HG02759 (cell line): ENCODE results near the gene PKD1L1.

Experiments
- ATAC-seq: cut with Tn5 transposase; IDR thresholded peaks from one replicate; pipeline ENCODE4 v1.9.1; 2021; ENCODE audit warnings: mild to moderate bottlenecking, moderate library complexity; ENCODE audit not compliant: unreplicated experiment

The PKD1L1 gene

DNA sequence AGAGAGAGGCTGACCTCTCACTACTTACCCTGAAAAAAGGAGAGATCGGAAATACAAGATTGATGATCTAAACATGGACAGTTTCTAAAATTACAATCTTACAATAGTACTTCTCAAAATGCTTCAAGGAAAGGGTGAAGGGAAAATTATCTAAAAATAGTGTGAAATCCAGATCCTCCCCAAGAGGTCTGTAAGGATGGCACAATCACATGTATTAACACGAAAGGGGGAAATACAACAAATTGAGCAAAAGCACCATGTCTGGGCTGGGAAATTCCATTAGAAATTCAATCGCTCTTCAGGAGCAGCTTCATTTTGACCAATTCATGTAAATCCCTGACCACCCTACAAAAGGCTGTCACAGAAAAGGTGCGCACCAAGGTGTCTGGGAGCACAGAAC lies 67.0 kb downstream of the PKD1L1 start:
- ATAC-seq: no peak

DNA sequence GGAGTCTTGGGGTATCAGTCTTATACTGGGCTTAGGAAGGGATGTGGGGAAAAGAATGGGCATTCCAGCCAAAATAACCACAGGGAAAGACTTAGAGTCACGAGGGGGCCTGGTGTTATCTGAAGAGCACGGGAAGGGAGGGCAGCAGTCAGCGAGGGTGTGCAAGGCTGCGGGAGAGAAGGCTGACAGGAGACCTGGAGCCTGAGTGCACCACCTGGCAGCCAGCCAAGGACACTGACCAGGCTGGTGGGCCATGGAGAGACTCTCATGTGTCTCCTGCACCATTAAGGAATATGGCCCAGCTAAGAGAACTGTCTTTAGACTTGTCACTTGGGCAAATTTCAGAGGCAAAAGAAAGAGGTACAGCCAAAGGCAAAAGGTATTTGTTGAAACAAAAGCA lies 69.6 kb downstream of the PKD1L1 start:
- ATAC-seq: no peak

DNA sequence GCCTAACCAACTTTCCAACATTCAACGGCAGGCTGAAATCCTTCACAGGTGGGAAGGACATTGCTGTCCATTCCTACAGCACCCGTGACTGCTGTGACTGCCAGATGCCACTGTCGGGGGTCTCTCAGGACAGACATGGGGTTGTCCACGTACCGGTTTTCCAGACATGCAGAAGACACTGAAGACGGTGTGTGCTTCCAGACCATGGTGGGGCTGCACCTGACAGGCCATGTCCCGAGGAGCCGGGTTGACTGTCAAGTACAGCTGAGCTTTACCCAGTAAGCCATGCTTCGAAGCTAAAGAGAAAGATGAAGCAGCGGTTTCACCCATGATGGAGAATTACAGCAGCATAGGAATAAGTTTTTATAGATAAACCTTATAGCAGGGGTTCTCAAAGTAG lies 70.9 kb downstream of the PKD1L1 start:
- ATAC-seq: no peak

DNA sequence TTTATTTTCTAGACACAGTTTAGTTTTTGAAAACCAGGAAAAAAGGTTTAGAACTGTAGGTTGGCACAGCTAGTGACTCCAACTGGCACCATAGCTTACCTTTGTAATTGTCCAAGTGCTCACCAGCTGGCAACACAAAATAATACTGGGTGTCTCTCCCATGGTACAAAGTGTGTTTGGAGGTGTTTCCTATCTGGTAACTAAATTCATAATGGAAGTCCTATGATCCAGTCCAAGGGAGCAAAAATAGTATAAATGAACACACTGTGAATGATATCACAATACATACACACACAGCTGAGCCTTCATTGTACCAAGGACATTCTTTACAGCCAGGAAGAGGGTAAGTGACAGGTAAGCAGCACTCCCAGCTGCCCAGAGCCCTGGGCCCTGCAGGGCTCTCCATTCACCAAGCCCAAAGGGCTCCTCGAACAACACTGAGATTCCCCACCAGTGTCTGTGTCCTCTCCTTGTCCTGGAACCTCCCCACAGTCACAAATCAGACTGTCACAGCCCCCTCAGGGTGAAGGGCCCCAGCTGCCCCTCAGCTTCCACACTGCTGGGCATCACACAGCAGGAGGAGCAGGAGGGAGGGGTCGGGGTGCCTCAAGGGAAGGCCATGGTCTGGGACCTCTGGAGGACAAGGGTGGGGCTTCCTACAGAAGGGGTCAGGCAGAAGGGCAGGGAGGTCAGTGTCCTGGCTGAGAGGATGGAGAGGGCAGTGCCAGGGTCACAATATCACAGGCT lies 72.1 kb downstream of the PKD1L1 start:
- no peak for ATAC-seq

DNA sequence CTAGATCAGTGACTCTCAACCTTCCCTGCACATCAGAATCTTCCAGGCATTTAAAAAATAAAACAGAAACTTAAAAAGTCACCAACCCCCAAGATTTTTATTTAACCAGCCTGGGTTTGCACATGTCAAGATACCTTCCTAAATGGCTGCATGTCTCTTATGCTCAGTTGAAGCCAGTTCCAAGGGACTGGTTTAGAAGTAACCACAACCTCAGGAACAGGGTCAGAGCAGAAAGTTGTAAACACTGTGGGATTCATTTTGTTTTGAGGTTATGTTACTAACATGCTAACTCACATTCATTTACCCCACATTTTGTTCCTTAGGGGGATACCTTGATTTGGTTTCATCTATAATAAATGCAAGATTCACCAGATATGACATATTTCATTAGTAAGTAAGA lies 72.9 kb downstream of the PKD1L1 start:
- no peak for ATAC-seq

DNA sequence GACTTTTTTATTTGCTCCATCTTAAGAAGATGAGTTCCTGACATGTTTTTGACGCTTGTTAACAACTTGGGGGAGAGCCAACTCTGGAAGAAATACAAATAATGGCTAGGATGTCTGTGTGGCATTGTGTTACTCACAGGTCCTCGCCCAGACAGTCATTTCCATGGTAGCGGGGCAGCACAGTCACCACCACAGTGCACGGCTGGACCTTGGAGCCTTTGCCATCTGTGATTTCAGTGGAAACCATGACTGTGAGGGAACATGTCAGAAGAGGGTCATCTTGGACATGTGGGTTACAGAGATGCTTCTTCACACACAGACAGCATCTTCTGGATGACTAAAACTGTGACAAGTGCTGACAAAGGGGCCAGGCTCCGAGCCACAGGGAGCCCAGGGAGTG lies 74.5 kb downstream of the PKD1L1 start:
- ATAC-seq: no peak

DNA sequence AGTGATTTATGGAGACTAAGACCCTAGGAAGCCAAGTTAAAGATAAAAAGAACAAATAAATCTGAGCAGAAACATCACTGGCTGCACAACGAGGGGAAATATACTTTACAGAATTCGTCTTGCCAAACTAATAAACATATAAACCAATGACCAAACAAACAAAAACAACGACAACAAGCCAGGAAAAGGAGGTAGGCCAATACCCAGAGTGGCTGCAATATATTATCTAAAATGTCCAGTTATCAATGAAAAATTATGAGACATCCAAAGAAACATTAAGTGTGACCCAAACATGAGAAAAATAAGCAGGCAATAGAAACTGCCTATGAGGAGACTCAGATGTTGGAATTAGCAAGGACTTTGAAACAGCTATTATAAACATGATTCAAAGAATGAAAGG lies 81.0 kb downstream of the PKD1L1 start:
- no peak for ATAC-seq

DNA sequence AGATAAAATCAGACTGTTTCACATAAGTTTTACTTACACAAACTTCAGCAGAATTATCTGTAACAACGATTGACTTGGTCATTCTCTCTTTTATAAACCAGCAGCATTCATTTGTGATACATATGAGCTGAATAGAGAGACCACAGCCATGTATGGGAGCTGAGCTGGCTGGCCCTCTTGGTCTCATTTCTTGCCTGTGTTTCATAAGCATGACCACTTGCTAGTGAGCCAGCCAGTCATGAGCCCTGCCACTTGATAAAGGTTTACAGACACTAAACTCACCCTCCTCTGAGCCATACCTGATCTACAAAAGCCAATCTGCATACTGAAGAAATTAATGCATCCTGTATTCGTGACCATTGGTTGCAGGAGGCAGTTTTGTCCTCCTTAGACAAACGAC lies 82.1 kb downstream of the PKD1L1 start:
- ATAC-seq: no peak

DNA sequence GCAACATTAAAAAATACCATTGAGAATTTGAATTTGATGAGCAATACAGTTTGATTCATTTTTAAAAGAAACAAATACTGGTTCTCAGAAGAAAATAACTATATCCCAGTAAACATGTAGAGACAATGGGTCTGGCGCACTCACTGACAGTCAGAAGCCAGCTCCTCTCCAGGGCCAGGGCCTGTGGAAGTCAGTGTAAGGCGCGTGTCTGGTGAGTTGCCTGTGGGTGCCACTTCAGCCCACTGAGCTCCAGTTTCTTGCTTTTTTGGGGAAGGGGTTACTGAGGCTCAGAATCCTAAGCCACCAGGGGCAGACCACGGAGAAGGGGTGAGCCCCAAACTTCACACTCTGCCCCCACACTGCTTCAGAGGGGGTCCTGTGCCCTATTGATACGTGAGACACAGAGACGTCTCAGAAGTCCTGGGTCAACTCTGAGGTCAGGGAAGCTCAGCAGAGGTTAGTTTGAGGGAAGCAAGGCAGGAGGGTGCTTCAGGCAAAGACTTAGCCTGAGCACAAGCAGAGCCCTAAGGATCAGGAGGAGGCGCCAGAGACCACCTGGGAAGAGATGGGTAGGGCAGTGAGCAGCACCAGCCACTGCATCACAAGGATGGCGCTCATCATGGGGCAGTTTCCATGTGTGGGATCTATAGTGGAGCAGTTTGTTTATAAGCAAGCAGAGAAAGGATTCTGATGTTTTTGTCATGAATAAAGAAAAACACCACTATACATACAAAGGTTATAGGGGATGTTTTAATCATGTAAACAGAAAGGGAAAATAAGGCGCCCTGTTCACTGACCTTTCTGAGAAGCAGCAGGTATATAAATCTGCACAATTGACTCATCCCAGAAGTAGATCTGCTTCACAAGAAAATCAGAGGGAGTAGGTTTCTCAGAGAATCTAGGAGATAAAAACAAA lies 95.7 kb downstream of the PKD1L1 start:
- no peak for ATAC-seq

DNA sequence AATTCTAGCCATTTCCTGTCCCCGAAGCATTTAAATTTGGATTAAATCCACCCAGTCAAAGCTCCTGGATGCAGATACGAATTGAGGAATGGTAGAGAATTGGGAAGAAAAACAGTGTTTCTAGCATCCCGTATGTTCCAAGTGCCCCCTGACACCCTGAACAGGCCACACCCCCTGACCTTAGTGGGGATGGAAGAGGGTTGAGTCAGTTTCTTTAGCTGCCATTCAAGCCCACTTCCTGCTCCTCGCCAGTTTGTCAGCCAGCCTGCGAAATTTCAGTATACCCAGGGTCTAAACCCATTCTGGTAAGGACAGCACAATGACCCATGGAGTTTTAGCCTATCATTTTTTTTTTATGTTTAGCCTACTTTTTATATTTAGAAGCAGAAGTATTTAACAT lies 101.1 kb downstream of the PKD1L1 start:
- no peak for ATAC-seq

DNA sequence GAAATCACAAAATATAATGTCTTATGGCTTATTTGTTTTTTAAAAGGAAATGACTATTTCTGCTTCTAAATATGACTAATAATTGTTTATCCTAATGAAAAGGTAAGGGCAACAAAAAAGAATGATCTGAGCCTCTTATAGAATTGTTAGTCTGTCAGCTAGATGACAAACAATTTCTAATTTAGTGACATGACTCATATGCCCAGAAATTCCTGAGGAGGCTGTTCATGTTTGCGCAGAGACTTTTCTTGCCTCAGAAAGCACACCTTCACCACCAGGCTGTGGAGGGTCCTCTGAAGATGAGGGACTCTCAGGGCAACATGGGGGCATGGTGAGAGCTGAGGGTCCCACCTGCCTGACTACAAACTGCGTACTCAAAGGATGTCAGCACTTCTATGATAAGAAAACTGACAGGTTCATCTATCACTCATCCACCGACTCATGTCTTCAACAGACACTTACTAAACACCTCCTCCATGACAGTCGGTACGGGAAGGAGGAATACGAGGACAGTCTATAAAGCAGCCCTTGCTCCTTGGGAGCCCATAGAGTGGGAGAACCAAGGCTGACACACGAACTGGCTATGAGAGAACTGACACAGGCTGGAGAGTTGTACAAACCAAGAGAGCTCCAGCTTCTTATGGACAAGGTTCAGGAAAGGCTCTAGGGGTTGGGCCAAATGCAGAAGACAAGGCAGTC lies 102.0 kb downstream of the PKD1L1 start:
- ATAC-seq: no peak

DNA sequence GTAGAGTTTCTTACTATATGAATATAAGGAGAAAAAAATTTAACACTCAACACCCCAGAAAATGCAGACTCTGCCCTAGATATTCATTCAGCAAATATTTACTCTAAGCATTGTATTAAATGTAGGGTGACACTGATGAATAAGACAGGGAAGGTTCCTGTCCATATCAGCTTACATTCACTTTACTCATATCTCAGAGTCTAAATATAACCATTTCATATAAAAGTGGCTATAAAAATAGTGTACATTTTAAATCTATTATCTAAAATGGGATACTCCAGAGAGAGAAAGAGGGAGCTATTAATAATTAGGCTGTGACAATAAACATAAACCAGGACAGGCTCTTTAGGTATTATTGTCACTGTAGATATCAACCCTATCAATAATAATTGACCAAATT lies 104.0 kb downstream of the PKD1L1 start:
- no peak for ATAC-seq

DNA sequence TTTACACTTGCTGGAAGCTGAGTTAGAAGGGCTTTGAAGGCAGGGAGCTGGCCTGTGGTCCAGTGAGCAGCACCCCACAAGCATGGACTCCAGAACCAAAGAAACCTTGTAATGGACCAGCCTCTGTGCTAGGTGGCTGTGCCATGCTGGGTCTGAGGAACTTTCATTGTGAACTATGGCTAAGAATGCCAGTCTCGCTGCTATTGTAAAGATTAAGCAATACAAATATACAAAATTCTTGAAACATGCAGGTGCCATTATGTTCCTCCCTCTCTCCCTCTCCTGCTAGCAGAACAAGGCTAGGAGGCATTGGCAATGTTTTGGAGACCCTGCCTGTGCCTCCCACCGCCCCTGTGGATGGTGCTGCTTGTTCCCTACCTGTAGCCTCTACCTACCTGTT lies 105.0 kb downstream of the PKD1L1 start:
- ATAC-seq: no peak

DNA sequence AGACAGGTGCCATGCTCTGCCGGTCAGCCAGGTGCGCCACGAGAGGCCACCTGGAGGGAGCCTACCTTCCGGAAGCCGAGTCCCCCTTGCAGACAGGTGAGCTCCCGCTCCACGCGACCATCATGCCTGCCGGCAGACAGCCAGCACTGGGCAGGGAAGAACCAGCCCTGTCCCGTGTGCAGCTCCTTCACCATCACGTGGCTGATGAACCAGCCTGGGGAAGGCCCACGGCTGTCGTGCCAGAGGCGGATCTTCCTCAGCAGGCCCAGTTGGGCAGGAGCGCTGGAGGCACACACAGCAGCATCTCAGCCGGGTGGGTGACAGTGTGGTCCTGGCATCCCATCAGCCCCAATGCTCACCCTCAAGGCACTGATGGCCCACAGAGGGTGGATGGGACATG lies 108.9 kb downstream of the PKD1L1 start:
- no peak for ATAC-seq

DNA sequence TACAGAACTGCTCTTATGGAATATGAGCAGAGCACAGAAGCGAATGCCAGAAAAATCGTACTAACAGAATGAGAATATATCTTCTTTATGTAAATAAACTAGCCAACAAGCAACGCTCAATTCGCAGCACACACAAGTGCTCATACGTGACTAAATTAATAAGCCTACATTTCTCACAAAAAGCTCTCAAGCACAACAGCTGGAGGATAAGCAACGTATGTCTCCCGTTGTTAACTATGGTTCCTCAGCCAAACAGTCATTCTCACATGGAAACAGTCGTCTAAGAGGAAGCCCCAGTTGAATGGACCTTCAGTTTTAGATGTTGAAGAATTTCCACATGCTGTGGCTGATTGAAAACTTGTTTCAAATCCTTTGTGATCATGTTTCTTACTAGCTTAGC lies 110.4 kb downstream of the PKD1L1 start:
- ATAC-seq: no peak

DNA sequence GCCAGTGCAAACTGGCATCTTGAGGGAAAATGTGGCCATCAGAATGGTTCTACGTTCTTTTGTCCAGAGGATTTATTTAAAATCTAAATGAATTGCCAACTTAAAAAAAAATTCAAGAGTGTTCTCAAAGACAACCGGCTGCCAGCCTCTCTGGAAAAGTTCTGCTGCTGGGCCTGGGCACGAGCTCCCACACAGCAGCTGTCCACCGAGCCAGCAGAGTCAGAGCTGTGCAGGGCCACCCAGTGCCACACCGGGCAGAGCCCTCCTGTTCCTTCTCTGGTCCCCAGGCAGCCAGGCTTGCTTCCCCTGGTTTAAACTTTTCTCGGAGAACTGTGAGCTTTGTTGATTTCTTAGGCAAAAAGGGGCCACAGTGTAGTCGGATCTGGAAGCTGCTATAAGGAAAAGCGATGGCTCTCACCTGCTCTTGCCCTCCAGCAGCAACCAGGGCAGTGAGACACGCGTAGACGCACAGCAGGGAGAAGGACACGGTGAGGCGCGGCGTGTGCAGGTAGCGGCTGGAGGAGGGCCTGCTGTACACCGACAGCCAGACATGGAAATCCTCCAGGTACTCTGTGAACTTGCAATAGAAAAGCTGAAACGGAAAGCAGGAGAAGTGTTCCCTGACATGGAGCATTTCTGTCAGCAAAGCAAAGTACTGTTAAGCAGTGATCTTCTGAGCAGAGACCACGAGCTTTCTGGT lies 111.6 kb downstream of the PKD1L1 start:
- no peak for ATAC-seq

DNA sequence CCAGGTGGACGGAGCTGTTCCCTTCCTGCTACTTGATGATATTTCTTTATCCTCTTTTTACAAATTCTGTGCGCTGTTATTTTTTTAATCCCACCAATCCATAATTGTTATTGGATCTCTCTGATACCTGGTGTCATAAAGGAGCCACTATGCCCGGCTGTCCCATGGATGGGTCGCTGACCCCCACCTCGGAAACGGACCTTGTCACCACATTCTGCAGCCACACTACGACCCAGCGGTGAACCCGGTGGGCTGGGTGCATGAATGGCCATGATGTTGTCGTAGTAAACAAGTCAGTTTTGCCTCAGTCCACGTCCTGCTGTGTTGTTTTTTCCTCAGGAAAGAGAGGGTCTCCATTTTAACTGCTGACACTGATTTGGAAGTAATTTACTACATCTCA lies 112.2 kb downstream of the PKD1L1 start:
- ATAC-seq: no peak

DNA sequence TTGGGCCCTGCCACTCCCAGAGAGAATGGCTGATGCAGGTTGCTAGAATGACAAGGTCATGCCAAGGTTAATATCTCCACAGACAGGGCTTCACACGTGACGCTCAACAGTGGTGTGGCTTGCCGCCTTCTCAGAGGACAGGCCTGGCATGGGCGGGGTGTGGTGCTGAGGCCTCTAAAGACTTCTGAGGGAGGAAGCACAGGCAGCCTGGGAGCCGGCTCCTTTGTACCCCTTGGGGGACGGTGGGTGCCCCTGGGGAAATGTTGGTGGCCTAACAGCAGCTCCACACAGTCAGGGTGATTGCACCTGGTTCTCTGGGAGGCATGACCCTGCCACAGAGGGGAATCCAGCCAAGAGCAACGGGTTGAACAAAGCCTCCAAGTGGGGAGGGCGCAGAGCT lies 115.1 kb downstream of the PKD1L1 start:
- ATAC-seq: peak; percentile 79

DNA sequence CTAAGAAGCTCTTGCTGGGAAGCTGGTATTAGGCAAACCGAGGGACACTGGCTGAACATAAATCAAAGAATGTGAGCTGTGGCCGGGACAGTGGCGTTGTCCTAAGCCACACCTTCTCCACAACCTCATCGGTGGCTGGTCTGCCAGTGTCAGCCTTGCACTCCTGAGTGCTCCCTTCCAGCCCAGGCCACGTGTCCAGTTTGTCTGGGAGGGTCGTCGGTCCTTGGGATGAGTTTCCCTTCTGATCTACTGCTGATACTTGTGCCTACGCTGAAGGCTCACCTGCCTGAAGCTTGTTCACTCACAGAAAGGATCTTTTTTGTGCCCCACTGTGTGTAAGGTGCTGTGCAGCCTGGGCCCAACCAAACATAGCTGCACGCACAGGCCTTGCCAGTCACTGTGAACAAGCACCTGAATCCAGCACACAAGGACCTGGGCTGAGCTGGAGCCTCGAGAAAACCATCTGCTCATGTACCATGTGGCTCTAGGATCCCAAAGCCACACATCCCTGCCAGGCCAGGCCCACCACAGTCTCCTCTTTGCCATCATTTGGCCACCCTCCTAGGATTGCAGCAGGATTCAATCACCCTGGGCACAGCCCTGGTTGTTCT lies 116.1 kb downstream of the PKD1L1 start:
- no peak for ATAC-seq

DNA sequence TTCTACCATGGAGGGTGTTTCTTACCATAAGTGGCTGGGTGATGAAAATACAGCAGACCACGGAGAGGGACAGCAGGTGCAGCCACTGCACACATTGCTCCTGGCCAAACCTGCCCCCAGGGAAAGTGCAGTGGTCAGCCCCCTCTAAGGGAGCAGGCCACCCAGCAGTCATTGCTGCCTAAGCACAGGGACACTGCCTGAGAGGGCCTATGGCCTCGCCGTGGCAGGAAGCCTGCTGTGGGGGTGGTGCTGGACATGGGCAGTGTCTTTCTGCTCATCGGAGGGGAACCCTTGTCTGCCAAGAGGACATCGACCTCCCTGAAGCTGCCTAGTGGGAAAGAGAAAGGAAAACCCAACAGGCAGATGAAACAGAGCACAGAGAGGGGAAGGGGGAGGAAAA lies 118.3 kb downstream of the PKD1L1 start:
- ATAC-seq: no peak

DNA sequence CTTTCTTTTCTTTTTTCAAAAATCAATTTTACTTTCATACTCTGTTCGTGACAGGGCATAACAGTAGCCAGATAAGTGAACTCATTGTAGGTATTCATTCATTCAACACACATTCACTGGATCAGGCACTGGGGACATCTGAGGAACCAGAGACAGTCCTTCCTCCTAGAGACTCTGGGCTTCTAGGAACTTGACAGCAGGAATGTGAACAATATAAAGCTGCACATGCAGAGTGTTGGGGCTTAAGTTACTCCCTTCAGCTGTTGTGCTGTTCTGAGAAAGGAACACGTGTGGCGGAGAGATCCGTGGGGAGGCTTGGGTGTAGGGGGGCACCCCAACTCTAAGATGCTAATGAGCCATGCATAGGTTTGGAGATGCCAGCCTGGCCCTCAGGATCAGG lies 120.4 kb downstream of the PKD1L1 start:
- ATAC-seq: no peak
